ENCODE data around the gene PHACTR2. TPM values are rescaled to one million over a fixed set of nuclear protein-coding genes. Genes with fewer than 3 reads are reported as not detected.
"Not testable (repeated sequence)": the region's sequence is repeated elsewhere in the genome, so short reads cannot be mapped to it uniquely, and the experiment has no call there.

The PHACTR2 gene
- 10 to 100 TPM; 31.7 to 86.3 (median 39.8) TPM for polyA plus RNA-seq (ENCODE audit: insufficient read length in 12 of 12)
- long read RNA-seq, donor 1, partial matches to known transcripts: 36 of 41 reads
- long read RNA-seq, donor 1, other reads (novel, unspliced or antisense): 0 of 41 reads
- long read RNA-seq, donor 2, full-length matches to known transcripts: 8 of 8 reads
- long read RNA-seq, donor 2, partial matches to known transcripts: 0 of 8 reads
- long read RNA-seq, donor 2, other reads (novel, unspliced or antisense): 0 of 8 reads
- long read RNA-seq, donor 3, partial matches to known transcripts: 0 of 5 reads
- long read RNA-seq, donor 3, other reads (novel, unspliced or antisense): 0 of 5 reads
- long read RNA-seq, donor 4, full-length matches to known transcripts: 3 of 3 reads
- long read RNA-seq, donor 4, partial matches to known transcripts: 0 of 3 reads
- long read RNA-seq, donor 4, other reads (novel, unspliced or antisense): 0 of 3 reads
- long read RNA-seq, donor 5, full-length matches to known transcripts: 9 of 9 reads
- long read RNA-seq, donor 5, partial matches to known transcripts: 0 of 9 reads
- long read RNA-seq, donor 5, other reads (novel, unspliced or antisense): 0 of 9 reads
- long read RNA-seq, donor 6, full-length matches to known transcripts: 4 of 4 reads
- long read RNA-seq, donor 6, partial matches to known transcripts: 0 of 4 reads
- long read RNA-seq, donor 6, other reads (novel, unspliced or antisense): 0 of 4 reads
- long read RNA-seq, donor 7, partial matches to known transcripts: 0 of 5 reads
- long read RNA-seq, donor 7, other reads (novel, unspliced or antisense): 0 of 5 reads
- long read RNA-seq, donor 8, full-length matches to known transcripts: 6 of 57 reads
- long read RNA-seq, donor 8, partial matches to known transcripts: 51 of 57 reads
- long read RNA-seq, donor 8, other reads (novel, unspliced or antisense): 0 of 57 reads
- long read RNA-seq, donor 9, full-length matches to known transcripts: 5 of 5 reads
- long read RNA-seq, donor 9, partial matches to known transcripts: 0 of 5 reads
- long read RNA-seq, donor 9, other reads (novel, unspliced or antisense): 0 of 5 reads
- long read RNA-seq, donor 10, full-length matches to known transcripts: 7 of 7 reads
- long read RNA-seq, donor 10, partial matches to known transcripts: 0 of 7 reads
- long read RNA-seq, donor 10, other reads (novel, unspliced or antisense): 0 of 7 reads
- long read RNA-seq, donor 11, full-length matches to known transcripts: 10 of 10 reads
- long read RNA-seq, donor 11, partial matches to known transcripts: 0 of 10 reads
- long read RNA-seq, donor 11, other reads (novel, unspliced or antisense): 0 of 10 reads

DNA sequence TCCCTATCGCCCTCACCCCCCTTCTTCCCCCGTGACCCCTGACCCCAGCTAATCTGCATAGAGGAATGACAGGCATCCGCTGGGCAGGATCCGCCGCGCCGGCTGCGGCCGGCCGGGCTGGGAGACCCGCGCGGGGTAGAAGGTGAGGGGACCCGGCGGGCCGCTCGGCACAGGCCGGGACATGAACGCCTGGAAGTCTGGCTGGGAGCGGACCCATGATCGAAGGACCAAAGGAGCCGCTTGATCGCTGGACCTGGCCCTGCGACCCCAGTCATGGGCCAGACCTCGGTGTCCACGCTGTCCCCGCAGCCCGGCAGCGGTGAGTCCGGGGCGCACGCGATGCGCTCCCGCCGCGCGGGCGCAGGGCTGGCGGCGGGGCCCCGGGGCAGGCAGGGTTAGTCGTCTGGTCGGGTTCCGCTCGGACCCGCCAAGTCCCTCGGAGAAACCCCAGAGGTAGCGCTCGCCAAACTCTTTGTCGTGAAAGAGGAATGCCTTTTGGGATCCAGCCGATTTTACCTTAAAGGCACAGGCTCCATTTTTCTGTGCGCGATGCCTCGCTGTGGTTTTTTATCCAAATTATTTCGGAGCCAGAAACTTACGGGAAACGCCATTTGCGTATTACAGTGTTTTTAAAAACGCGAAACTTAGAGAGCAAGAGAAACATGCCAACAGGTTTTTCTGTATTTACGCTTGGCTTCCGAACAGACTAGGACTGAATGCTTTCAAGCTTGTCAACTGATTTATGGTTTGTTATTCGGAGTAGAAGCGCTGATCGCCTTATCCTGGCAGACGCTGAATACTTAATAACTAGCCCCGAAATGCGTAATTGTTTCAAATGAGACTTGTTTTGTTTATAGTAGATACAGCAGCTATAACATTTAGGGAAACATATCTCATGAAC is at the start of gene PHACTR2:
Gene PHACTR2 (plus strand): TSS at position 75 of the 901 bp plus-strand sequence. CDS start 199 bp downstream, at position 274.
- DNase-seq: peak; percentile 95

DNA sequence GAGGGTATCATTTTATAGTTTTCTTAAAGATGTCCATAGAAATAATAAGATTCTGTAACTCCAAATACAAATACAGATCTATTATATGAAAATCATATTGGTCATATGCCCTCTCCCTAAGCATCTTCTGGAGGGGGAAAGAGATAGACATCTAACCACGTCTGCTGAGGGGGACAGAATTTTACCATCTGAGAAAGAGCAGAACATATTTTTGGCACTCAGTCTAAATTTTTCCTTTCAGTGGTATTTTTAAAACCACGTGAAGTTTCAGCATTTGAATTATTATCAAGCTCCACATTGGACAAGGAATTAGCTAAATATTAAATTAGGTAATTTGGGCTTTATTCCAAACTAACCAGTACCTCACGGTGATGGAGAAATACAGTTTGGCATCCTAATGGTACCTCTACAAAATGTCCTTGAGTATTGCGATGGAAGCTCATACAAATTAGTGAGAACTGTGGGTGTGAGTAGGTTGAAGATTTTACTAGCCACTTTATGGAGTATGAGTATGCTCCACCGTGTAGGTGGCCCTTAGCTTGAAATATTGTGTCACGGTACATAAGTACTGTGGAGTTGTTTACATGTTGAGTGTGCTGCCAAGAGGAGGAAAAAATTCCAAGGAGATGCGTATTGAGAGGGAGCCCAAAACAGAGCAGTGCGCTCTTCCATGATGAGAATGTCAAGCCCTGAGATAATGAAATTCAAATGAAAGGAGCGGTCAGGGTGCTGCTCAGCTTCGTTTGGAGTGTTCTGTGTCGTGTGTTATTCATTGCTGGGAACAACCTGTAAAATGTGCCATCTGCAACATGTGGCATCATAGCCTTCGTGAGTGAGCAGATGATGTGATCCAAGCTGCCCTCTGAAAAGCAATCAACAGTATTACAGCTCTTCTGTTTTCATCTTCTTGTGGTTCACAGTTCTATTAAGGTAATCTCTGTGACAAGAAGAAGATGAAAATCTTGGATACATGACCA is 48.4 kb upstream of the PHACTR2 start:
- DNase-seq: no peak

- DNase-seq: not testable (repeated sequence)
These were observed 46.6 kb upstream of the PHACTR2 start for GRCh38 chr6:143631196-143631595.

- DNase-seq: no peak
These were observed 44.9 kb upstream of the PHACTR2 start for GRCh38 chr6:143632894-143633293.

DNA sequence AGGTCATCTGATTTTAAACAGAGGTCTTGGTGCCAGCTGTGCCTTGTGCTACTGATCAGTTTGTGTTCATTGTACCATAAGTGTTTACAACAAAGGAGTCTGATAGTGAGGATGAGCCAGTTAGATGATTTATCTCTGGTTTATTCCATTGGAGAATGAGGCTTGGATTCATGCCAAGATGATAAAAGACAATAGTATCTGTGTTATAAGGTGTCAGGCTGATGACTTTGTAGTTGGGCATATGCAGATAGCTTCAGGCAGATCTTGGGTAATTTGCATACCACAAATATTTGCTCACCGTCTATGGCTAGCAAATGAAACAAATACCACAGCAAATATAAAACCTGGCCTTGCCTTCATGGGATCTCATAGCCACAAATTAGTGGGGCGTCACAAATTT is 43.3 kb upstream of the PHACTR2 start:
- DNase-seq: no peak

DNA sequence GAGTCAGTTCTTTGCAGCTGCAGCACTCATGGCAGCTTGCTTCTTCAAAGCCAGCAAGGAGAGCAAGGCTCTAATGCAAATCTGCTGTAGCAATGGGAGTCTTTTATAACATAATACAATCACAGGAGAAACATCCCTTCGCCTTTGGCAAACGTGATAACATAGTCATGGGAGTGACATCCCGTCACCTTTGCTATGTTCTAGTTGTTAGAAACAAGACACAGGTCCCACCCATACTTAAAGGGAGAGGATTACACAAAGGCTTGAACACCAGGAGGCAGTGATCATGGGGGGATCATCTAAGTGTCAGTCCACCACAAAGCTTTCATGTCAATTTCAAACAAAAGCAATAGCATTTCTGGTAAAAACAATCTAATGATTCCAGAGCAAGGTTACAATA is 40.1 kb upstream of the PHACTR2 start:
- no peak for DNase-seq

- DNase-seq: no peak
These were observed 35.4 kb upstream of the PHACTR2 start for GRCh38 chr6:143642403-143642802.

DNA sequence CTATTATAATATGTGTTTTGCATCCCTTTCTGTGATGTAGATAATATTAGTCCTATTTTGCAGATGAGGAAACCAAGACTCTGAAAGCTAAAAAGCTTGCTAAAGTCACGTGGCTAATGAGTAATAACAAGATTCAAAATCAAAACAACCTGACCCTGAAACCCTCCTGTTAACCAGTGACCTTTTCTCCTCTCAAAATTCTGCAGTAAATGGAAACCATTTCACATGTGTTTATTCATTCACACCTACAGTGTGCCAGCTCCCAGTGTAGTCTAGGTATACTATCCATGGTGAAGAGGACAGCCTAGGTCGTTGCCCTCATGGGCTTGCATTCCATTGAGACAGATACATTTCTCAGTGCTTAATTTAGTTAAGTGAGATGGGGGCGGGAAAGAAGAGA is 30.6 kb upstream of the PHACTR2 start:
- DNase-seq: no peak

GRCh38 chr6:143647732-143648131 is 30.0 kb upstream of the PHACTR2 start:
- DNase-seq: no peak

DNA sequence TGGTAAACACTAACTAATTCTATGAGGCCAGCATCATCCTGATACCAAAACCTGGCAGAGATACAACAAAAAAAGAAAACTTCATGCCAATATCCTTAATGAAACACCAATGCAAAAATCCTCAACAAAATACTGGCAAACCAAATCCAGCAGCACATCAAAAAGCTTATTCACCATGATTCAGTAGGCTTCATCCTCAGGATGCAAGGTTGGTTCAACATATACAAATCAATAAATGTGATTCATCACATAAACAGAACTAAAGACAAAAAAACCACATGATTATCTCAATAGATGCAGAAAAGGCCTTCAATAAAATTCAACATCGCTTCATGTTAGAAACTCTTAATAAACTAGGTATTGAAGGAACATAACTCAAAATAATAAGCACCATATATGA is 28.4 kb upstream of the PHACTR2 start:
- DNase-seq: not testable (repeated sequence)

DNA sequence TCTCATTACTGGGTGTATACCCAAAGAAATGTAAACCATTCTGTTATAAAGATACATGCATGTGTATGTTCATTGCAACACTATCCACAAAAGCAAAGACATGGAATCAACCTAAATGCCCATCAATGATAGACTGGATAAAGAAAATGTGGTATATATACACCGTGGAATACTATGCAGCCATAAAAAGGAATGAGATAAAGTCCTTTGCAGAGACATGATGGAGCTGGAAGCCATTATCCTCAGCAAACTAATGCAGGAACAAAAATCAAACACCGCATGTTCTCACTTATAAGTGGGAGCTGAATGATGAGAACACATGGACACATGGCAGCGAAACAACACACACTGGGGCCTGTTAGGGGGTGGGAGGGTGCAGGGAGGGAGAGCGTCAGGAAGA is 26.4 kb upstream of the PHACTR2 start:
- DNase-seq: not testable (repeated sequence)

- DNase-seq: peak; percentile 73
These were observed 24.9 kb upstream of the PHACTR2 start for GRCh38 chr6:143652841-143653331.

- no peak for DNase-seq
These were observed 22.2 kb upstream of the PHACTR2 start for GRCh38 chr6:143655541-143655940.

DNA sequence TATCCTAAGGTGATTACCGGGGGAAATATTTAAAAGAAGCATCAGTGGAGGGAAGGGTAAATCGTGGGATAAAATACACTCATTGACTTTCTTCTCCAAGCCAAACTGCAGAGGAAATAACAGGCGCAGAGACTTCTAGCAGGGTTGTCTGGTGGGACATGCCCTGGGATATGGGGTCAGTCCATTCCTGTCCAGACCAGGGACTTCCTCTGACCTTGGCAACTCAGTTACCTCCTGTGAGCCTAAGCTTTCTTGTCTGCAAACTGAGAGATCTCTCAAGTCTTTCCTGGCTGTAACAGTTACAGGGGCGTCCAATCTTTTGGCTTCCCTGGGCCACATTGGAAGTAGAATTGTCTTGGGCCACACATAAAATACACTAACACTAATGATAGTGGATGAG is 21.7 kb upstream of the PHACTR2 start:
- DNase-seq: no peak

DNA sequence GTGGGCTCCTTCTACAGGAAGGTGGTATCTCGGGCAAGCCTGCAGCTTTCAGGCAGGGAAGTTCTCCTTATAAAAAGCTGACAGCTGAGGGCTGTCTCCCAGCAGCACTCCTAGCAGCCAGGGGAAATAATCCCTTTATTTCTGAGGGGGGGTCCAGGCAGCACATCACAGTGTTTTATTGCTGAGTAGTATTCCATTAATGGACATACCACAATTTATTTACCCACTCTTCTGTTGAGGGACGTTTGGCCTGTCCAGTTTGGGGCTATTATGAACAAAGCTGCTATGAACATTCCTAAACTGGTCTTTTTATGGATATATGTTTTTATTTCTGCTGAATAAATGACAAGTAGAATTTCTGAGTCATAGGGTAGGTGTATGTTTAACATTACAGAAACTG is 20.0 kb upstream of the PHACTR2 start:
- no peak for DNase-seq

- DNase-seq: not testable (repeated sequence)
These were observed 17.6 kb upstream of the PHACTR2 start for GRCh38 chr6:143660170-143660569.

DNA sequence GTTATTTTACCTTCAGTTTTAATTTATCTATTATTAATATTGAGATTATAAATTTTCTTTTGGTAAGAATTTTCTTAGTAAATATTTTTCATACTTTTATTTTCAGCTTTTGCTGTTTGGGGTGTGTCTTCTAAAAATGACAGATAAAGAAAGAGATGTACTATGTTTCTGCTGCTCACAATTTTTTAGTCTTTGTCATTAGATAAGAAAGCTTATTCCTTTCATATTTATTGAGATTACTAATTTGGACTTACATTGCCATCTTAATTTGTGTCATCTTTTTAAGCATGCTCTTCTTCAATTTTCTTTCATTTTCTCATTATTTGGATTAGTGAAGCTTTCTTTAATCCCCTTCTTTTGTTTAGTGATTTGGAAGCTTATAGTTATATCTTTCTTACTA is 13.6 kb upstream of the PHACTR2 start:
- DNase-seq: no peak

GRCh38 chr6:143666007-143666406 is 11.8 kb upstream of the PHACTR2 start:
- not testable (repeated sequence) for DNase-seq

DNA sequence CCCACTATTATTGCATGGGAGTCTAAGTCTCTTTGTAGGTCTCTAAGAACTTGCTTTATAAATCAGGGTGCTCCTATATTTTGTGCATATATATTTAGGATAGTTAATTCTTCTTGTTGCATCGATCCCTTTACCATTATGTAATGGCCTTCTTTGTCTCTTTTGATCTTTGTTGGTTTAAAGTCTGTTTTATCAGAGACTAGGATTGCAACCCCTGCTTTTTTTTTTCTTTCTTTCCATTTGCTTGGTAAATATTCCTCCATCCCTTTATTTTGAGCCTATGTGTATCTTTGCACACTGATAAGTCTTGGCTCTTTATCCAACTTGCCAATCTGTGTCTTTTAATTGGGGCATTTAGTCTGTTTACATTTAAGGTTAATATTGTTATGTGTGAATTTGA is 8.3 kb upstream of the PHACTR2 start:
- DNase-seq: not testable (repeated sequence)

All from muscle of arm (tissue), 14 donors.